ENCODE results near the gene RAC3. TPM values are rescaled to one million over a fixed set of nuclear protein-coding genes. Genes with fewer than 3 reads are reported as not detected.

Gene RAC3
- polyA plus RNA-seq (2013) = 24.0 and 25.6 TPM in 2 replicates

DNA sequence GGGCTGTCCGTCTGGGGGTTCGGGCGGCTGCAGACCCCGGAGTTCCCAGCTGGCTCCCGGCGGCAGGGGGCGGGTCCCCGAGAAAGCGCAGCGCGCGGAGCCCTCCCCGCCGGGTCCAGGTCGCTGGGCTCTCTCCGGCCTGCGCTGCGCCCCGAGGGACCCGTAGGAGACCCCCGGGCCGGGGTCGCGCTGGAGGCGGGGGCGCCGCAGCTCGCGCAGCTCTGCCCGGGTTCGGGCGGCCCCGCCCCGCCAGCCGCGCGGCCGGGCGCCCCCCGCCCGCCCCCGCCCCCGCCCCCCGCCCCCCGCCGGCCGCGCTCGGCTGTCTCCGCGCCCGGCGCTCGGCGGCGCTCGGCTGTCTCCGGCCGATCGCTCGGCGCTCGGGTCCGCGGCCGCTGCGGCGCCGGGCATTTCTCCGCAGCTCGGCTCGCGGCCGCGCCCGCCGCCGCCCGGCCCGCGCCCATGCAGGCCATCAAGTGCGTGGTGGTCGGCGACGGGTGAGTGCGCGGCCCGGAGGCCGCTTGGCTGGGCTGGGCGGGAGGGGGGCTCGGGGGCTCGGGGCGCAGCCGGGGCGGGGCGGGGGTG is at the start of gene RAC3:
RAC3 (plus strand) TSS at position 376 of the 582 bp plus-strand sequence; CDS start at position 460, 84 bp downstream.
- Histone ChIP-seq H3K4ac (ENCODE audit: low read depth, low read length) (no peak within 1 kb of the TSS), H3K23ac (ENCODE audit: low read length) (no peak within 1 kb of the TSS), H3K18ac (ENCODE audit: low read length) (peak within 1 kb of the TSS; percentile 36), H2AK5ac (ENCODE audit: low read length) (no peak within 1 kb of the TSS), H3K27me3 (ENCODE audit: insufficient read depth, low read length) (no peaks in the 10 kb centered on the region), H2AFZ (ENCODE audit: insufficient read depth, low read length, poor library complexity) (peak within 1 kb of the TSS; percentile 77), H2BK120ac (ENCODE audit: insufficient read depth, low read length, poor library complexity) (peak within 1 kb of the TSS; percentile 27), H3K79me1 (ENCODE audit: low read length) (peaks cover 5% of the 10 kb centered on the region), H3K36me3 (ENCODE audit: control insufficient read depth in 1 of 2, insufficient read depth in 2 of 2, low read length in 2 of 2) (peaks cover 8 to 16% of the 10 kb centered on the region in 2 experiments), H3K79me2 (ENCODE audit: control insufficient read depth, insufficient read depth, low read length, poor library complexity) (no peaks in the 10 kb centered on the region), H3K4me1 (ENCODE audit: control insufficient read depth in 1 of 2, insufficient read depth in 2 of 2, low read length in 2 of 2) (peaks cover under 1 to 8% of the 10 kb centered on the region in 2 experiments), H3K14ac (ENCODE audit: low read length) (peak within 1 kb of the TSS; percentile 33), H4K8ac (ENCODE audit: low read depth, low read length) (peak within 1 kb of the TSS; percentile 20), H3K9ac (ENCODE audit: low read length) (peak within 1 kb of the TSS; percentile 17), H3K4me2 (ENCODE audit: low read length) (peak within 1 kb of the TSS; percentile 89), H4K91ac (ENCODE audit: low read depth, low read length) (peak within 1 kb of the TSS; percentile 60), H2BK5ac (ENCODE audit: low read depth, low read length, poor library complexity) (peak within 1 kb of the TSS; percentile 14), H3K9me3 (ENCODE audit: insufficient read depth, low read depth, low read length) (peaks cover 5% of the 10 kb centered on the region), H2BK12ac (ENCODE audit: low read length) (no peak within 1 kb of the TSS), H4K12ac (ENCODE audit: low read depth, low read length) (no peak within 1 kb of the TSS), H3K4me3 (ENCODE audit: low read depth, low read length) (peak within 1 kb of the TSS; percentile 68), H3K27ac (ENCODE audit: low read depth, low read length) (peak within 1 kb of the TSS; percentile 9)
- WGBS (ENCODE audit: extremely low coverage, insufficient coverage, insufficient read length) = no CpG with 5 or more reads among the region's 96 CpGs
- DNase-seq = peak in 1 of 2 donors; percentile 48

DNA sequence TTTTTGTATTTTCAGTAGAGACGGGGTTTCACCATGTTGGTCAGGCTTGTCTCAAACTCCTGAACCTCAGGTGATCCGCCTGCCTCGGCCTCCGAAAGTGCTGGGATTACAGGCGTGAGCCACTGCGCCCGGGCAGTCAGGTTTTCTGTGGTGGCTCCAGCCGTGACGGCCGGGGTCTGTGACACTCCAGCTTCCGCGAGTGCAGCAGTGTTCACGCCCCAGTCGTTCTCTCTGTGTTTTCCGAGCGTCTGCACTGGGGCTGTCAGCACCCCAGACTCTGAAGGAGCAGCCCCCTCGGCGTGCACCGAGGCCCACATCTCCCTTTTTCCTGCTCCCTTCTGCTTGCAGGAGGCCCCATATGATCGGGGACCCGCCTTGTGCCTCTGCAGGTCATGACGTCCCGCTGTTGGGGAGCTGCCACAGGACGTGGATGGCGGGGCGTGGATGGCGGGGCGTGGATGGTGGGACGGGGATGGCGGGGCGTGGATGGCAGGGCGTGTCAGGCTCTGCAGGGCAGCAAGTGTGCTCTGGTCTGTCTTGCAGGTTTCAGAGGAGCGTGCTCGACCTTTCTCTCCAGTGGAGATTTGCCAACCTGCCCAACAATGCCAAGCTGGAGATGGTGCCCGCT is 48.4 kb upstream of the RAC3 start:
- H2AK5ac ChIP-seq (ENCODE audit: low read length) = peak overlapping the region; percentile 22
- H3K27me3 ChIP-seq (ENCODE audit: insufficient read depth, low read length) = no peaks in the 10 kb centered on the region
- H3K4me2 ChIP-seq (ENCODE audit: low read length) = no peak overlapping the region
- H4K91ac ChIP-seq (ENCODE audit: low read depth, low read length) = peak overlapping the region; percentile 86
- peaks cover 13% of the 10 kb centered on the region for H3K79me1 ChIP-seq (ENCODE audit: low read length)
- peak overlapping the region; percentile 5 for H2BK12ac ChIP-seq (ENCODE audit: low read length)
- H3K9me3 ChIP-seq (ENCODE audit: insufficient read depth, low read depth, low read length) = peaks cover 8% of the 10 kb centered on the region
- H2AFZ ChIP-seq (ENCODE audit: insufficient read depth, low read length, poor library complexity) = no peak overlapping the region
- peak overlapping the region; percentile 65 for H3K4ac ChIP-seq (ENCODE audit: low read depth, low read length)
- peak overlapping the region; percentile 22 for H2BK5ac ChIP-seq (ENCODE audit: low read depth, low read length, poor library complexity)
- peaks cover 3% of the 10 kb centered on the region for H3K79me2 ChIP-seq (ENCODE audit: control insufficient read depth, insufficient read depth, low read length, poor library complexity)
- H3K23ac ChIP-seq (ENCODE audit: low read length) = no peak overlapping the region
- H3K4me1 ChIP-seq (ENCODE audit: control insufficient read depth in 1 of 2, insufficient read depth in 2 of 2, low read length in 2 of 2) = peaks cover 30 to 33% of the 10 kb centered on the region in 2 experiments
- no peak overlapping the region for H3K9ac ChIP-seq (ENCODE audit: low read length)
- no CpG with 5 or more reads among the region's 35 CpGs for WGBS (ENCODE audit: extremely low coverage, insufficient coverage, insufficient read length)
- peak overlapping the region; percentile 62 for H3K14ac ChIP-seq (ENCODE audit: low read length)
- H4K8ac ChIP-seq (ENCODE audit: low read depth, low read length) = peak overlapping the region; percentile 1
- no peak overlapping the region for H3K4me3 ChIP-seq (ENCODE audit: low read depth, low read length)
- peak overlapping the region; percentile 7 for H3K18ac ChIP-seq (ENCODE audit: low read length)
- peaks cover 25 to 30% of the 10 kb centered on the region in 2 experiments for H3K36me3 ChIP-seq (ENCODE audit: control insufficient read depth in 1 of 2, insufficient read depth in 2 of 2, low read length in 2 of 2)
- peak overlapping the region; percentile 60 for H2BK120ac ChIP-seq (ENCODE audit: insufficient read depth, low read length, poor library complexity)
- DNase-seq = no peak
- H4K12ac ChIP-seq (ENCODE audit: low read depth, low read length) = no peak overlapping the region
- H3K27ac ChIP-seq (ENCODE audit: low read depth, low read length) = peak overlapping the region; percentile 50

- H3K4me2 ChIP-seq (ENCODE audit: low read length) = no peak overlapping the region
- no peak overlapping the region for H3K23ac ChIP-seq (ENCODE audit: low read length)
Measured at GRCh38 chr17:81983639-81984373, 47.7 kb upstream of the RAC3 start.

GRCh38 chr17:81984773-81985410 is 46.6 kb upstream of the RAC3 start:
- H2AFZ ChIP-seq (ENCODE audit: insufficient read depth, low read length, poor library complexity) = no peak overlapping the region
- WGBS (ENCODE audit: extremely low coverage, insufficient coverage, insufficient read length) = no CpG with 5 or more reads among the region's 21 CpGs
- peak overlapping the region; percentile 52 for H3K4me3 ChIP-seq (ENCODE audit: low read depth, low read length)

More at GRCh38 chr17:81983639-81984373, 47.7 kb upstream of the RAC3 start:
- Histone ChIP-seq H2BK12ac (ENCODE audit: low read length) (peak overlapping the region; percentile 5), H3K9ac (ENCODE audit: low read length) (no peak overlapping the region), H3K4ac (ENCODE audit: low read depth, low read length) (no peak overlapping the region), H3K14ac (ENCODE audit: low read length) (no peak overlapping the region), H2AK5ac (ENCODE audit: low read length) (no peak overlapping the region), H2BK120ac (ENCODE audit: insufficient read depth, low read length, poor library complexity) (no peak overlapping the region), H3K4me3 (ENCODE audit: low read depth, low read length) (no peak overlapping the region), H3K79me1 (ENCODE audit: low read length) (peaks cover 11% of the 10 kb centered on the region), H2AFZ (ENCODE audit: insufficient read depth, low read length, poor library complexity) (no peak overlapping the region), H4K91ac (ENCODE audit: low read depth, low read length) (peak overlapping the region; percentile 86), H3K9me3 (ENCODE audit: insufficient read depth, low read depth, low read length) (peaks cover 8% of the 10 kb centered on the region), H4K8ac (ENCODE audit: low read depth, low read length) (no peak overlapping the region), H4K12ac (ENCODE audit: low read depth, low read length) (no peak overlapping the region), H2BK5ac (ENCODE audit: low read depth, low read length, poor library complexity) (no peak overlapping the region), H3K18ac (ENCODE audit: low read length) (peak overlapping the region; percentile 7), H3K27ac (ENCODE audit: low read depth, low read length) (no peak overlapping the region), H3K4me1 (ENCODE audit: control insufficient read depth in 1 of 2, insufficient read depth in 2 of 2, low read length in 2 of 2) (peaks cover 25 to 29% of the 10 kb centered on the region in 2 experiments), H3K79me2 (ENCODE audit: control insufficient read depth, insufficient read depth, low read length, poor library complexity) (peaks cover 3% of the 10 kb centered on the region), H3K36me3 (ENCODE audit: control insufficient read depth in 1 of 2, insufficient read depth in 2 of 2, low read length in 2 of 2) (peaks cover 25 to 30% of the 10 kb centered on the region in 2 experiments), H3K27me3 (ENCODE audit: insufficient read depth, low read length) (no peaks in the 10 kb centered on the region)
- WGBS (ENCODE audit: extremely low coverage, insufficient coverage, insufficient read length) = no CpG with 5 or more reads among the region's 26 CpGs
- DNase-seq = peak; percentile 77 to 82

More at GRCh38 chr17:81984773-81985410, 46.6 kb upstream of the RAC3 start:
- peaks cover 25 to 30% of the 10 kb centered on the region in 2 experiments for H3K36me3 ChIP-seq (ENCODE audit: control insufficient read depth in 1 of 2, insufficient read depth in 2 of 2, low read length in 2 of 2)
- H4K12ac ChIP-seq (ENCODE audit: low read depth, low read length) = no peak overlapping the region
- no peak overlapping the region for H3K4ac ChIP-seq (ENCODE audit: low read depth, low read length)
- H2BK12ac ChIP-seq (ENCODE audit: low read length) = no peak overlapping the region
- H4K91ac ChIP-seq (ENCODE audit: low read depth, low read length) = no peak overlapping the region
- H3K14ac ChIP-seq (ENCODE audit: low read length) = no peak overlapping the region
- no peak overlapping the region for H2BK120ac ChIP-seq (ENCODE audit: insufficient read depth, low read length, poor library complexity)
- no peaks in the 10 kb centered on the region for H3K27me3 ChIP-seq (ENCODE audit: insufficient read depth, low read length)
- H3K9me3 ChIP-seq (ENCODE audit: insufficient read depth, low read depth, low read length) = peaks cover 8% of the 10 kb centered on the region
- H3K4me2 ChIP-seq (ENCODE audit: low read length) = no peak overlapping the region
- no peak overlapping the region for H4K8ac ChIP-seq (ENCODE audit: low read depth, low read length)
- H3K23ac ChIP-seq (ENCODE audit: low read length) = no peak overlapping the region
- no peak overlapping the region for H2AK5ac ChIP-seq (ENCODE audit: low read length)
- peaks cover 19 to 25% of the 10 kb centered on the region in 2 experiments for H3K4me1 ChIP-seq (ENCODE audit: control insufficient read depth in 1 of 2, insufficient read depth in 2 of 2, low read length in 2 of 2)
- H3K79me2 ChIP-seq (ENCODE audit: control insufficient read depth, insufficient read depth, low read length, poor library complexity) = peaks cover 3% of the 10 kb centered on the region
- H3K27ac ChIP-seq (ENCODE audit: low read depth, low read length) = no peak overlapping the region
- H2BK5ac ChIP-seq (ENCODE audit: low read depth, low read length, poor library complexity) = no peak overlapping the region
- no peak overlapping the region for H3K18ac ChIP-seq (ENCODE audit: low read length)
- peaks cover 8% of the 10 kb centered on the region for H3K79me1 ChIP-seq (ENCODE audit: low read length)
- no peak for DNase-seq
- H3K9ac ChIP-seq (ENCODE audit: low read length) = no peak overlapping the region
